Activated CD4-positive, alpha-beta T cell treated with anti-CD3 and anti-CD28 coated beads, Interleukin-2, Interleukin-6, amounts not matched to agents 100 ng/mL and 50 ng/mL, durations not matched to agents 16 hours and 8 hours (primary cell): ENCODE measurements around the gene AAMP.

Source experiments
- DNase-seq: peaks from one replicate; pipeline ENCODE4 v3.0.0-alpha.2; 2020

The AAMP gene

DNA sequence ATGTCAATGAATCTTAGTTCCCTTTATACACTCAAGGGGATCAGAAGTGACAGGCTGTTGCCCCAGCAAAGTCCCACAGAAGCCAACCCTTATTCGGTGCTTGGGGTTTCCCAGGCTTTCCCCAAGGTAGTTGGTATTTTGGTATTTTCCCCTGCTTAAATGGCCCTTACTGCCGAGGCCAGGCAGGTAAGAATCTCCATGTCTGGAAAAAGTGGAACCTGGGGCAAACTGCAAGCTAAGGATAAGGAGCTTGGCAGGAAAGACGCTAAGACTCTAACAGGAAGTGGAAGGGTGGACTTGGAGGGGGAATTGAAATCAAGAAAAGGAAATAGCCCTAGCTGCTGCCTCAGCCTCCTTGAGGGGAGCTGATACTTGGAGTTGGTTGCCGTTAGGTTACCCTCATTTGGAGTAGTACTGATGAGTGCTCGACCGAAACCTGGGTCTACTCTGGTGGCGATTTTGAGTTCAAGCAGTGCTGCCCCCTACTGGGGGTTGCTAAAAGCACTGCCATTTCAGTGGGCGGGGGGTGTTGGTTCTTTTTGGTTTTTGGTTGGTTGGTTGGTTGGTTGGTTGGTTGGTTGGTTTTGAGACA lies 12.5 kb downstream of the AAMP start:
- peak; percentile 80 for DNase-seq

DNA sequence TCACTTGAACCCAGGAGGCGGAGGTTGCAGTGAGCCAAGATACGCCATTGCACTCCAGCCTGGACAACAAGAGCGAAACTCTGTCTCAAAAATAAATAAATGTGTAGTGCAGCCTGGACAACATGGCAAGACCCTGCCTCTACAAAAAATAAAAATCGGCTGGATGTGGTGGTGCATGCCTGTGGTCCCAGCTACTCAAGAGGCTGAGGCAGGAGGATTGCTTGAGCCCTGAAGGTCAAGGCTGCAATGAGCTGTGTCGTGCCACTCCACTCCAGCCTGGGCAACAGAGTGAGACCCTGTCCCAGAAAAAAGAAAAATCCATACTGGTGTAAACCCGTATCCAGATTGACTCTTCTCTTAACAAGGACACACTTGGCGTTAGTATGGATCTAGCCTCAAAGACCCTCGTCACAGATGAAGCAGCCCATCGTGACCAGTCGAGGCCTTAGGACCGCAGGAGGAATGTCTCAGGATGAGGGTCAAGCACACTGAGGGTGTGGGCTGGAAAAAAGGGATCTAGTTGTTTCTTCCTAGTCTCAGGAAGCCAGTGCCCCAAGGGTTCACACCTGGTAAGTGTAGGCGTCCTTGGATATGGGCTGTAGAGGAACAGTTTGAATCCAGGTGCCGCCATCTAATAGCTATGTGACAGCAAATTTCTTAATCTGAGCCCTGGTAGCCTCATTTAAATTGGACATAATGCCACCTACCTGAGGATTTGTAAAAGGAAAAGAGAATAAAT lies 13.2 kb downstream of the AAMP start:
- DNase-seq, result no peak

DNA sequence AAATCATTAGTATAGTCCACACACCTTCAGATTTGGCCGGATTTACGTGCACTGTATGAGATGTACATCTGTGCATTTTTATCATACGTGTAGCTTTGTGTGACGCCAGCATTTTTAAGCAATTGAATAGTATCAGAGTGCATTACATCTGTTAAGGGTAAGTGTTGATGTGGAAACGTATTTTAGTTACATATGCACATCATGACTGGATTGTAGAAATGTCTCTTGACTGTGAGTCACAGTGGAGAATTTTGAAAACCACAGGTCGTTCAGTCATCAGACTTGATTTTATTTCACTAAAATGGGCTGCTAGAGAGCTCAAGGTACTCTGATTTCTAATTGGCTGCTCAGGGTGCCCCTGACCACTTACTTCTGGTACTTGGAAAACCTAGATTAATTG lies 14.5 kb downstream of the AAMP start:
- DNase-seq, result peak; percentile 27

DNA sequence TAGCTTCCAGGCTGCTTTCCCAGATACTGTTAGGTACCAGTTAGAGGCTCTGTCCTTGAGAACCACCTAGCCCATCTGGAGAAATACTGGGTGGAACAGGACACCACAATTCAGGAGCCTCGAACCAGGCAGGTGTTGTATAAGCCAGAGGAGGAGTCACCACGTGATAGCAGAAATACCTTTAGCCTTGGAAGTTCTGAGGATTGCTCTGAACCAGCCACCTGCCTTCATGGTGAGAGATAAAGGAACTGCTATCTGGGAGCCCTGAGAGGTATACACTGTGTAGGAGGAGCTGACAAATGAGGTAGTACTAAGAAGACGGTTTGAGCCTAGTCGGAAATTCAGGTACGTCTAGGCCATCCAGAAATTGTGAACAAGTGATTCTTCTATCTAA lies 16.7 kb downstream of the AAMP start:
- DNase-seq, result no peak

- DNase-seq, result no peak
These were observed 17.3 kb downstream of the AAMP start for GRCh38 chr2:218252509-218253231.

DNA sequence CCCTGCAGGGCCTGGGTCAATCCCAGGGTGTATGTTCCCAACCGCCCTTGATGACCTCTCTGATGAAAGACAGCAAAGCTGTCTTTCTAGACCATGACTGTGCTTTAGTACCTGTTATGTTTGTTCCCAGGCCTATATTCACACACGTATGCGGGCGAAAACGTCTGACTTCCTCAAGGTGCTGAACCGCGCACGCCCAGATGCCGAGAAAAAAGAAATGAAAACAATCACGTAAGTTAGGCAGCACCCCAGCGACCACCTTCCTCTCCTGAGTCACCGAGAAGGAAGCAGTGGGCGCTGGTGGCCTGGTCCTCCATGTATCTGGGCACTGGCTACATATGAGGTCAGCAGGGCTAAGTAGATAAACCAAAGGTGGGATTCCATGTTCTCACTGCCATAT lies 20.2 kb downstream of the AAMP start:
- DNase-seq, result no peak

DNA sequence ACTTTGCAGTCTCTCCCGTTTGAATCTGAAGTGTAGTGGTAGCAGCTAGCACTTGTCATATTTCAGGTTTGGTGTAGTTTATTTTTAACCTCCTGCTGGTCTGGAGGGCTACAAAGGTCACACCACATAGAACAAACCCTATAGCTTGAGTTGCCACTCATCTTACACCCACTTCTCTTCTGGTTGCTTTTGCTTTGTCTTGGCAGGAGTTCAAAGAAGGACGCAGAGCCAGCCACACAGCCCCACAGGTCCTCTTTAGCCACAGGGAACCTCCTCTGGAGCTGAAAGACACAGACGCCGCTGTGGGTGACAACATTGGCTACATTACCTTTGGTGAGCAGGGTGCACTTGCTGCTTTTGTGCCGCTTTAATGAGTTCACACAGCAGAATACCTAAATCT lies 24.7 kb downstream of the AAMP start:
- no peak for DNase-seq

DNA sequence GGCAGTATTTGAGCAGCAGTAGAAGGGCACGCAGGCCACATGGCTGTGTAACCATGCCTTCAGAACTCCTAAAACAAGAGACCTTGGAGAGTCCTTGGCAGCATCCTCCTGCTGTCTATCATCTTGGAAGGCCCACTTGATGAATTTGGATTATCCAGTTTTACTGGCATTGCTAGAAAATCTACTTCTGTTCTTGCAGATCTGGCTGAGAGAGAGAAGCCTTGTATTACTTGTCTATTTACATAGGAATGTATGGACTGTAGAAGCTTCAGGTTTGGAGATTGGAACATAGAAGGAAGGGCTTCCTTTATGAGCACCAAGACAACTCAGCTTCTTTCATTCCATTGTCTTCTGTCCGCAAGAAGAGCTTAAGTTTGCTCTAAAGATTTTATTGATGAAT lies 25.3 kb downstream of the AAMP start:
- no peak for DNase-seq

DNA sequence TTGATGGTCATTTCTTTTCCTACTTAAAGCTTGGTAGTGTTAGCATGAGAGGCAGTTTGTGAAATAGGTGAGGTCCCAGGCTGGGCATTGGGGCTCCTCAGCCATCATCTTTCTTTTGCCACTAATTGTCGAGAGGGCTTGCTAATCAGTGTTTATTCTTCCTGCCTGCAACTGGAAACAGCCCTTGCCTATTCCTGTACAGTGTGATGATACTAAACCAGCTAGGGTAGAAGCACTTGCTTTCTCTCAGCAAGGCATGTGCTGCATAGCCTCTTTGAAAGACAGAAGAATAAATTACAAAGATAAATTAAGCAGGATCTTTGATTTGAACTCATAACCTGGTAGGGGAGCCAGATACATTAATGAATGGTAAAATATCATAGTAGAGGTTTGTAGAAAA lies 25.7 kb downstream of the AAMP start:
- DNase-seq, result no peak

DNA sequence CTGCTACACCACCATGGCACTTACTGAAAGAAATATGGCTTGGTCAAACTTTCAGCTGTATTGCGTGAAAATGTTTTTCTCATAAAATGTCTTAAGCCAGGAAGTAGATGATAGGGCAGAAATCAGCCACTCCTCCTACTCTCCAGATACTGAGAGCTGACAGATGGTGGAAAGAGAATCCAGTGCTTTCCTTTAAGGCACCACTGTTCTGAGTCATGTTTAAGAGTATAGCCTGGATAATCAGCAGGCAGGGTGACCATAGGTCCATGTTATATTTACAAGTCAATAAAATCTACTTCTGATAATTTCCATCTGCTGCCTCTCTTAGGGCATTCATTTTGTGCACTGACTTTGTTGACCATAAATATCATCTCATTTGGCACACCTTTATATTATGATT lies 31.1 kb downstream of the AAMP start:
- no peak for DNase-seq

- no peak for DNase-seq
These were observed 33.1 kb downstream of the AAMP start for GRCh38 chr2:218236829-218237228.

- no peak for DNase-seq
These were observed 34.9 kb downstream of the AAMP start for GRCh38 chr2:218235017-218235416.

DNA sequence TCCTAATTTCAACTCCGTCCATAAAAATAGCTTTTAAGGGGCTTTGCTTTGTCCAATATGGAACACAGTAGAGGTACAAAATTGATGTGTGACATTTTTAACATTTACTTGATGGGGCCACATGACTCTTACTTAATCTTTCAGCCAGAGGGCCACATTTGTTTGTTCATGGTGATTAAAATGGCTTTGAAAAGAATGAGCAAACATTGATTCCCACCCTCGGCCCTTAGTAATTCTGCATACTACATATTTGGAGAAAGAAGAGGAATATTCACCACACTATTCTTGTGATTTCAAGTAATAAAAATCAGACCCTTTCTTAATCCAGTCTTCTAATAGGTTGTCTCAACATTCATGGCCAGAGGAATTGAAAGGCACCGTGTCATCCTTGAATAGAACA lies 35.4 kb downstream of the AAMP start:
- DNase-seq, result no peak

DNA sequence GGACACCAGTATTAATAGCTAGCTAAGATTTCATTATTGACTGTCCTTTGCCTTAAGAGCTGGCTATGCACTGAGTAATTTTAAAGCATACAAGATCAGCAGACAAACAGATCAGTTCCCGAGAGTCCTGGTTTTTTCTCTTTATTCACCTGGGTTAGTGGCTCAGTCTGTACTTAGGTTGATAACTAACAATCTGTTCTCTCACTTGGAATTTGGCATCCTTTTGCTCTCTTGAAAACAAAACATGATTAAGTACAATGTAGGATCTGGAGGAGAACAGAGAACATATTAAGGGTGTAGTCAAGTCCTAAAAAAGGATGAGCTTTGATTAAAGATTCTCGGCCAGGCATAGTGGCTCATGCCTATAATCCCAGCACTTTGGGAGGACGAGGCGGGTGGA lies 36.4 kb downstream of the AAMP start:
- no peak for DNase-seq

GRCh38 chr2:218230882-218231281 lies 39.1 kb downstream of the AAMP start:
- DNase-seq, result peak; percentile 72

DNA sequence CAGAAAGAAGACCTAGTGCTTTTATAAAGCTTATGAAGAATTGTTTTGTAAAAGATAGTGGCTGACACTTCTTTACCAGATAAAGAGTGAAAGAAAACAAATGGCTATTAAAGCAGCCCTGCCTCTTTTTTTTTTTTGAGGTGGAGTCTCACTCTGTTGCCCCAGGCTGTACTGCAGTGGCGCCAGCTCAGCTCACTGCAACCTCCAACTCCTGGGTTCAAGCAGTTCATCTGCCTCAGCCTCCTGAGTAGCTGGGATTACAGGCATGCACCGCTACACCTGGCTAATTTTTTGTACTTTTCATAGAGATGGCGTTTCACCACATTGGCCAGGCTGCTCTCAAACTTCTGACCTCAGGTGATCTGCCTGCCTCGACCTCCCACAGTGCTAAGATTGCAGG lies 40.1 kb downstream of the AAMP start:
- DNase-seq, result peak; percentile 48

DNA sequence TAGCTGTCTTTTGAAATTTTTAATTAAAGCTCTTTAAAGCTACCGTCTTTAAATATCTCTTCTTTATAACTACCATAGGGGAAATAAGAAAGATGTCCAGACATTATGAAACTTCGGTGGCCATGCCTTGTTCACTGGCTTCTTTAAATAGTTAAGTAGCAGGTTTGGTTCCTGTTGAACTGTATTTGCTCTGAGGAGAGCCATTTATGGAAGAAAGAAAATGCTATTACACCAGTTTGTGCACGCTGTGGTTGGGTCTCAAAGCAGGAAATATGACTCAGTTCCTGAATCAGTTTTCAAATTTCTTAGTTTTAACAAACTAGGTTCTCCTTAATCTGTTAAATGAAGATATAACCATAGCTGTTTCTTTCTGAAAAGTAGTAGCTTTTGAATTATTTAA lies 40.7 kb downstream of the AAMP start:
- peak; percentile 87 for DNase-seq

GRCh38 chr2:218228366-218229090 lies 41.4 kb downstream of the AAMP start:
- peak; percentile 25 for DNase-seq

DNA sequence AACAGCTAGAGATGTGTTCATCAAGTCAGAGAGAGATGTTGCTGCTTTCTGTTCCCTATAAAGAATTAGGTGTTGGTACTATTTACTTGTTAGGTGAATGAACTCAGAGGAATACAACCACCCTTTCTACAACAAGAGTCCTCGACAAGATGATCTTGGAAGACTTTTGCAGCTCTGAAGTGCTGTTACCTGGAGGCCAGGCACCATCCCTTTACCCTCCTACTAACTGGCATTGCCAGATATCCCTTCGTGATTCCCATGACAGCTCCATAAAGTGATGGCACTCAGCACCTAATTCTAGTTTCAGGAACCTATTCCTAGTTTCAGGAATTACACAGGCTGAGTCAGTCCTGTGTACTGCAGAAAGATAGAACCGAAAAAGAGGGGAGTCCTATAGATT lies 43.0 kb downstream of the AAMP start:
- no peak for DNase-seq

DNA sequence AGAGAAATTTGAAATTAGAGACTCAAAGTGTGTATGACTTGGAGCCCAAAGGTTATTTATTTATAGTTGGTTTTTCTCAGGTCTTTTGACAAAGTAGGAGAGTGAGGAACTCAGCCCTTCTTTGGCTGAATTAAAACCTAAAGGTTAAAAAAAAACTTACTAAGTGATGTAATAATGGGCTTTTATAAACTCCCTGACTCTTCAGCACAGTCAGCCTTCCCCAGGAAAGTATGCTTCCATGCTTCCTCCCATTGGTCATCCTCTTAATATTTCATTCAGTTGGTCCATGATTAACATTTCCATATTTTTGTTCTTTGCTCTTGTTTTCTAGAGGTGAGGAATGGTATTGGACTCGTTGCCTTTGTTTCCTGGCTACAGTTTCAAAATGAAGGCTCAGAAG lies 45.8 kb downstream of the AAMP start:
- no peak for DNase-seq

DNA sequence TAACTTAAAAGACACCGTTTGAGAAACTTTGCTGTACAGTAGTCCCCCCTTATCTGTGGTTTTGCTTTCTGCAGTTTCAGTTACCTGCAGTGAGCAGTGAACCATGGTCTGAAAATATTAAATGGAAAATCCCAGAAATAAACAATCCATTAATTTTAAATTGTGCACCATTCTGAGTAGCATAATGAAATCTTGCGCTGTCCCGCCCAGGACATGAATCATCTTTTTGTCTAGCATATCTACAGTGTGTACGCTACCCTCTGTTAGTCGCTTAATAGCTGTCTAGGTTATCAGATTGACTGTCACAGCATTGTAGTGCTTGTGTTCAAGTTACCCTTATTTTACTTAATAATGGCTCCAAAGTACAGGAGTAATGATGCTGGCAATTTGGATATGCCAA lies 46.9 kb downstream of the AAMP start:
- DNase-seq, result peak; percentile 43

DNA sequence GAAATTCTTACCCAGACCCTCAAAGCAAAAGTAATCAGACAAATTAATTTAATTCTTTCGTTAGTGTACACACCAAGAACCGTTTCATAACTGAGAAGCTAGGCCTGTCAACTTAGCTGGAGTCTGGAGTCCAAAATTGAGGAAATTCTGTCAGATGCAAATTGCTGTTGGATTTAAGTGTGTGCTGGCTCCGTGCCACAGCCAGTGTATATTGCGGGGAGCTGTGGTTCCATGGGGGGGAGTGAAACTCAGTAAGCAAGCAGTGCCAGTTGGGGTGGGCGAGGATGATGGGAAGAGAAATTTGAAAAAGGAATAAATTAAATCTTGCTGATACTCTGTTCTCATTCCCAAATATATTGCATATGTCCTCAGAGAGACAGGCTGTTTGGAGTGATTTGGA lies 48.9 kb downstream of the AAMP start:
- no peak for DNase-seq

DNA sequence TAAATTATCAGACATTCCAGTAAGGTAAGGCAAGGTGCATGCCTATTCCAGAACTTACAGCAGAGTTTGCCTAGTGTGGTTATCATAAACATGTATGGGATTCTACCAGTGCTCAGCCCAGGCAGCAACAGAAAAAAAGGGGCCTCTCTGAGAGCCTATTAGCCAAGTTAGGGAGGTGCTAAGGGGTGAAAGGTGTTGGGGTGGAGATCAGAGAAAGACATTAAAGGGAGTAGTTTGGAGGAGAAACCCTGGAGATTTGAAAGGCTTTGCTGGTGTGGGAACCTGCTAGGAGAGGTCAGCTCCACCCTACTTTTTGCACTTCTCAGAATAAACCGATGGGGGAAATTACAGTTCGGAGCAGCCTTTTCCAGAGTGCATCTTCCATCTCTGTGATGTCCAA lies 50.0 kb downstream of the AAMP start:
- DNase-seq, result peak; percentile 32
